ENCODE data around the gene MAP3K14.

The MAP3K14 gene

DNA sequence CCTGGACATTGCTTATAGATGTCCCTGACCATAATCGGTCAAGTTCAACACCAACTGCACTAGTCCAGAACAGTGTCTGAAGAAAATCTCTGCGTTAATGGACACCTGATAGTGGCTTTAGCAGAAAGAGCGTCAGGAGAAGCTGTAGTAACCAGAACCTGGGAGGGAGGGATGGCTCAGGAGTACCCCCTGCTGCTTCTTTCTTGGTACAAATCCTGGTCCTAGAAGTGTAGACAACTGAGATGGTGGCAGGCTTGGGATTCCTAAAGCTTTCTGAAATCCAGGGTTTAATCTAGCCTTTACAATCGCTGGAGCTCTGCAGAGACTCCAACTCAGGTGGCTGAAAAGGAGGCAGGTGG lies 5.4 kb downstream of the MAP3K14 start:
- H3K9me3 ChIP-seq (replicated peaks; ENCODE audit: insufficient read depth, low read length): no peaks in the 10 kb centered on the region
- no peak overlapping the region for H2AFZ ChIP-seq (ENCODE audit: low read length)
- no peaks in the 10 kb centered on the region for H4K20me1 ChIP-seq (ENCODE audit: insufficient read depth, low read length)
- no peak for DNase-seq
- H3K9me2 ChIP-seq (replicated peaks; ENCODE audit: insufficient read depth, low read length): no peaks in the 10 kb centered on the region
- H3K4me1 ChIP-seq (ENCODE audit: low read length): peaks cover 44% of the 10 kb centered on the region
- TF ChIP-seq, protein P1, sequence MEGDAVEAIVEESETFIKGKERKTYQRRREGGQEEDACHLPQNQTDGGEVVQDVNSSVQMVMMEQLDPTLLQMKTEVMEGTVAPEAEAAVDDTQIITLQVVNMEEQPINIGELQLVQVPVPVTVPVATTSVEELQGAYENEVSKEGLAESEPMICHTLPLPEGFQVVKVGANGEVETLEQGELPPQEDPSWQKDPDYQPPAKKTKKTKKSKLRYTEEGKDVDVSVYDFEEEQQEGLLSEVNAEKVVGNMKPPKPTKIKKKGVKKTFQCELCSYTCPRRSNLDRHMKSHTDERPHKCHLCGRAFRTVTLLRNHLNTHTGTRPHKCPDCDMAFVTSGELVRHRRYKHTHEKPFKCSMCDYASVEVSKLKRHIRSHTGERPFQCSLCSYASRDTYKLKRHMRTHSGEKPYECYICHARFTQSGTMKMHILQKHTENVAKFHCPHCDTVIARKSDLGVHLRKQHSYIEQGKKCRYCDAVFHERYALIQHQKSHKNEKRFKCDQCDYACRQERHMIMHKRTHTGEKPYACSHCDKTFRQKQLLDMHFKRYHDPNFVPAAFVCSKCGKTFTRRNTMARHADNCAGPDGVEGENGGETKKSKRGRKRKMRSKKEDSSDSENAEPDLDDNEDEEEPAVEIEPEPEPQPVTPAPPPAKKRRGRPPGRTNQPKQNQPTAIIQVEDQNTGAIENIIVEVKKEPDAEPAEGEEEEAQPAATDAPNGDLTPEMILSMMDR (IDR thresholded peaks at IDR 0.05; ENCODE audit: low read length): no peak
- no peak for TF ChIP-seq EZH2phosphoT487 (IDR thresholded peaks at IDR 0.05; ENCODE audit: low read length)
- no peak for TF ChIP-seq EZH2 (optimal IDR thresholded peaks at IDR 0.05; ENCODE audit: low read depth, low read length)
- peaks cover 94% of the 10 kb centered on the region for H3K79me2 ChIP-seq (ENCODE audit: low read length)
- H3K27me3 ChIP-seq (replicated peaks; ENCODE audit: insufficient read depth, low read length): no peaks in the 10 kb centered on the region
- peak overlapping the region; percentile 68 for H3K4me3 ChIP-seq (ENCODE audit: low read length)
- peak overlapping the region; percentile 81 for H3K9ac ChIP-seq (ENCODE audit: low read length)
- no peaks in the 10 kb centered on the region for H3K36me3 ChIP-seq (replicated peaks; ENCODE audit: insufficient read depth, low read length)
- peak overlapping the region; percentile 87 for H3K4me2 ChIP-seq (ENCODE audit: low read depth, low read length)
- H3F3A ChIP-seq (ENCODE audit: insufficient read depth, low read length): peaks cover 56% of the 10 kb centered on the region
- H3K27ac ChIP-seq (ENCODE audit: low read length): peak overlapping the region; percentile 93

DNA sequence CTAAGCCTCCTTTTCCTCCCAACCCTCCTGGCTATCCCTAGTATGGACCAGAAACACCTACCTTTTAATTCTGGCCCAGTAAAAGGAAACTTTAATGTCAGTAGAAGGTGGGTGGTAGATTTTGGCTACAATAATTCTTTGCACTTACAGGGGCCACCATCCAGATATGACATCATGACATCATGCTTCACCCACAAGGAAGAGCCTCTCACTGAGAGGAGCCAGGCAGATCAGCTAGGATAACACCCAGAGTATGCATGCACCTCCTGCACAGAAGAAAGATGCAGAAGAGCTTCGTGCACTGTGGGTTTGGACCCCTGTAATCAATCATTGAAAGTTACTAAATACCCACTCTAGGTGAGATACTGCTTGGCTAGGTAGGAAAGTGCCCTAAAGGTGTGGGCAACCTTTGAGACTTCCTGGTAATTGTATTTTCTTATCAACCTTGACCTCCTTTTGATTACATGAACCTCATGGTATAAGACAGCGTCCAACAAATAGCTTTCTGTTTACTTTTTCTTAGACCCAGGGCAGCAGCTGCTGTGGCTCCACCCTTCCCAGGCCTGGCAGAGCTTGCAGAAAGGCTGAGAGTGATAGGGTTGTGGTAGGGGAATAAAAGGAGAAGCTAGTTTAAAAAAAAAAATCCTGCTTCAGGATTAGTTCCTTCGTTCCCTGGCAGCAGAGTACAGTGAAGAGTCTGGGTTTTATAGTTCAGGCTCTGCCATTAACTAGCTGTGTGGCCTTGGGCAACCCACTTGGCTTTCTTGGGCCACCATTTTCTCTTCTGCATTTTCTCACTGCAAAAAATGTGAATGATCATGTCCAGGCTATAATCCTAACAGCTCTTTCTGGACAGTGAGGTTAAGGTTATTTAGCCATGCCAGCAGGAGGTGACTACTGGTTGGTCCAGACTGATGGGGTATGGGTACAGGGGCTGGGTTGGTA lies 6.2 kb downstream of the MAP3K14 start:
- H3K4me3 ChIP-seq (ENCODE audit: low read length): peak overlapping the region; percentile 68; the same call in 1 of the 2 replicates
- no peaks in the 10 kb centered on the region for H4K20me1 ChIP-seq (ENCODE audit: insufficient read depth, low read length)
- TF ChIP-seq EZH2phosphoT487 (IDR thresholded peaks at IDR 0.05; ENCODE audit: low read length) (no peak), EZH2 (optimal IDR thresholded peaks at IDR 0.05; ENCODE audit: low read depth, low read length) (no peak)
- TF ChIP-seq, protein P1 (IDR thresholded peaks at IDR 0.05; ENCODE audit: low read length): no peak
- H3K4me1 ChIP-seq (ENCODE audit: low read length): peaks cover 44% of the 10 kb centered on the region
- H3K9me2 ChIP-seq (replicated peaks; ENCODE audit: insufficient read depth, low read length): no peaks in the 10 kb centered on the region
- no peaks in the 10 kb centered on the region for H3K27me3 ChIP-seq (replicated peaks; ENCODE audit: insufficient read depth, low read length)
- H3K36me3 ChIP-seq (replicated peaks; ENCODE audit: insufficient read depth, low read length): 0 out of 2 replicates have a peak, but pooled peaks cover under 1% of the 10 kb centered on the region
- peak overlapping the region; percentile 87 for H3K4me2 ChIP-seq (ENCODE audit: low read depth, low read length)
- no peak overlapping the region for H2AFZ ChIP-seq (ENCODE audit: low read length)
- peaks cover 94% of the 10 kb centered on the region for H3K79me2 ChIP-seq (ENCODE audit: low read length)
- peak; percentile 26 for DNase-seq
- H3F3A ChIP-seq (ENCODE audit: insufficient read depth, low read length): peaks cover 51% of the 10 kb centered on the region
- H3K9me3 ChIP-seq (replicated peaks; ENCODE audit: insufficient read depth, low read length): no peaks in the 10 kb centered on the region
- peak overlapping the region; percentile 81; the same call in 1 of the 2 replicates for H3K9ac ChIP-seq (ENCODE audit: low read length)
- peak overlapping the region; percentile 93; the same call in 1 of the 2 replicates for H3K27ac ChIP-seq (ENCODE audit: low read length)

DNA sequence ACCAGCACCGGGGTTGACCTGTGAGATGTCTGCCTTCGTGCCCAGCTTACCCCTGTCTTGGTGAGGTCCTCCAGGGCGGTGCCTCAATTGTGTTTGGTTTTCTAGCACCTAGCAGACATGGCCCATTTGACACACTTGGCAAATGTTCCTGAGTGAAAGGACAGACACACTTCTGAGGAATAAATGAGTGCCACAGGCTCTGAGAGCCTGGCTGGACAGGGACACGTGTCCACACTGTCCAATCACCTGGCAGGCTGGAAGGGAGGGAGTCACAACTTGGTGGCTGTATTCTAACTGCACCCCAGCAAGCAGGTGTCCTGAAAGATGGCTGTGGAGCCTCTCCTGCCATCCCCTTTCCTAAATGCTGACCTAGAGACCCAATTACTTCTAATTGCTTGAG lies 7.4 kb downstream of the MAP3K14 start:
- peaks cover 92% of the 10 kb centered on the region for H3K79me2 ChIP-seq (ENCODE audit: low read length)
- no peak overlapping the region for H3K4me2 ChIP-seq (ENCODE audit: low read depth, low read length)
- no peaks in the 10 kb centered on the region for H3K27me3 ChIP-seq (replicated peaks; ENCODE audit: insufficient read depth, low read length)
- no peaks in the 10 kb centered on the region for H3K9me2 ChIP-seq (replicated peaks; ENCODE audit: insufficient read depth, low read length)
- no peak overlapping the region for H2AFZ ChIP-seq (ENCODE audit: low read length)
- DNase-seq: no peak
- no peak overlapping the region for H3K27ac ChIP-seq (ENCODE audit: low read length)
- TF ChIP-seq EZH2 (optimal IDR thresholded peaks at IDR 0.05; ENCODE audit: low read depth, low read length) (no peak), EZH2phosphoT487 (IDR thresholded peaks at IDR 0.05; ENCODE audit: low read length) (no peak)
- TF ChIP-seq, protein P1 (IDR thresholded peaks at IDR 0.05; ENCODE audit: low read length): no peak
- H3K9me3 ChIP-seq (replicated peaks; ENCODE audit: insufficient read depth, low read length): no peaks in the 10 kb centered on the region
- no peak overlapping the region for H3K9ac ChIP-seq (ENCODE audit: low read length)
- no peaks in the 10 kb centered on the region for H4K20me1 ChIP-seq (ENCODE audit: insufficient read depth, low read length)
- H3K36me3 ChIP-seq (replicated peaks; ENCODE audit: insufficient read depth, low read length): 0 out of 2 replicates have a peak, but pooled peaks cover 3% of the 10 kb centered on the region
- no peak overlapping the region for H3K4me3 ChIP-seq (ENCODE audit: low read length)
- peaks cover 38% of the 10 kb centered on the region for H3F3A ChIP-seq (ENCODE audit: insufficient read depth, low read length)
- H3K4me1 ChIP-seq (ENCODE audit: low read length): peaks cover 40% of the 10 kb centered on the region

All from MM.1S (cell line).